SH-SY5Y (cell line): ENCODE measurements around the gene OSTN.

Experiments used
- GATA2 ChIP-seq: IDR thresholded peaks from 2 replicates; pipeline ENCODE4 v1.6.1; 2011; ENCODE audit warnings: mild to moderate bottlenecking, low read depth, low read length
- GATA3 ChIP-seq: IDR thresholded peaks from 2 replicates; pipeline ENCODE4 v1.6.1; 2011; ENCODE audit warnings: low read depth, mild to moderate bottlenecking, low read length, moderate library complexity

DNA sequence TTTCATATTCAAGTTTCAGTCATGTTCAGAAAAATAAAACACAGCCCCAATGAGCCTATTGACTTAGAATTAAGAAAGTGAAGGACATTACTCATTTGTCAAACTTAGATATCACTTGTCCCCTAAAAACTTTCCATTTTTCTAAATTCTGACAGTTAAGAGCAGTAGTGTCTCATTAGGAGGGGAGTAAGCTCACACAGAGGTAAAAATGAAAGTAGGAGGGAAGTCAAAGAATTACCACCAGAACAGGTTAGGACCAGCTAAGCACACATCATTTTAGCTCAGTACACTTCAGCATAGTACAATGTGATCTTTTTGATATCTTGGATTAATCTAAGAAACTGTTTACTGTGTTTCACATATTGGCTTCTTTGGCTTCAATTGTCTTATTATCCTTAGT, 64.3 kb downstream of the OSTN start:
- no peak for TF ChIP-seq GATA2
- TF ChIP-seq GATA3 = no peak
